Osteoblast (primary cell): ENCODE results near the gene CDC34. TPM values are rescaled to one million over a fixed set of nuclear protein-coding genes. Genes with fewer than 3 reads are reported as not detected.
A peak's percentile ranks its signal among the peaks of the same experiment; 100 is the strongest.

Experiments
- DNase-seq: peaks from one replicate; pipeline ENCODE4 v3.0.0; 2011; ENCODE audit warnings: low spot score, mixed read lengths; ENCODE audit not compliant: insufficient read length; ENCODE audit errors: missing footprints
- H2AFZ ChIP-seq: 2 replicates; pipeline ENCODE4 v1.6.0; 2011; ENCODE audit warnings: mild to moderate bottlenecking, low read length
- H3K27ac ChIP-seq: 2 replicates; pipeline ENCODE4 v1.5.1; 2011; ENCODE audit warnings: mild to moderate bottlenecking, low read depth, low read length, moderate library complexity
- H3K27me3 ChIP-seq: 2 replicates; pipeline ENCODE4 v1.6.0; 2012; ENCODE audit warnings: mild to moderate bottlenecking, control low read depth, inconsistent platforms, low read length, moderate library complexity; ENCODE audit not compliant: insufficient read depth
- H3K36me3 ChIP-seq: 2 replicates; pipeline ENCODE4 v1.5.1; 2011; ENCODE audit warnings: mild to moderate bottlenecking, low read length, control low read depth, moderate library complexity; ENCODE audit not compliant: insufficient read depth
- H3K4me1 ChIP-seq: 2 replicates; pipeline ENCODE4 v1.5.1; 2011; ENCODE audit warnings: mild to moderate bottlenecking, low read length, control low read depth, moderate library complexity; ENCODE audit not compliant: insufficient read depth
- H3K4me2 ChIP-seq: 2 replicates; pipeline ENCODE4 v1.6.0; 2011; ENCODE audit warnings: mild to moderate bottlenecking, low read length; ENCODE audit not compliant: insufficient read depth
- H3K4me3 ChIP-seq: fragments of 200-600 bp; sonication (generic); 3 replicates; pipeline ENCODE4 v1.5.1; 2012; ENCODE audit warnings: mild to moderate bottlenecking, low read length, inconsistent platforms; ENCODE audit not compliant: insufficient read depth
- H3K79me2 ChIP-seq: 2 replicates; pipeline ENCODE4 v1.6.0; 2012; ENCODE audit warnings: mild to moderate bottlenecking, low read length, control low read depth, inconsistent platforms; ENCODE audit not compliant: insufficient read depth
- H3K9me3 ChIP-seq: 2 replicates; pipeline ENCODE4 v1.5.1; 2011; ENCODE audit warnings: low read depth, low read length, control low read depth
- H4K20me1 ChIP-seq: 2 replicates; pipeline ENCODE4 v1.6.0; 2012; ENCODE audit warnings: mild to moderate bottlenecking, low read length, control low read depth; ENCODE audit not compliant: insufficient read depth
- total RNA-seq: library from RNA; depleted of rRNA; stranded (reverse); fragments of >200 nt; gene quantifications from 2 replicates; pipeline ENCODE4 v1.2.3, GENCODE V29; 2012
- TF ChIP-seq, protein P1 (sequence below): IDR thresholded peaks from 2 replicates; pipeline ENCODE4 v1.5.1; 2011; ENCODE audit warnings: mild to moderate bottlenecking, low read depth, low read length, moderate library complexity; ENCODE audit errors: extremely low read depth

The CDC34 gene
- total RNA-seq, 1 donor = 32.9 TPM

DNA sequence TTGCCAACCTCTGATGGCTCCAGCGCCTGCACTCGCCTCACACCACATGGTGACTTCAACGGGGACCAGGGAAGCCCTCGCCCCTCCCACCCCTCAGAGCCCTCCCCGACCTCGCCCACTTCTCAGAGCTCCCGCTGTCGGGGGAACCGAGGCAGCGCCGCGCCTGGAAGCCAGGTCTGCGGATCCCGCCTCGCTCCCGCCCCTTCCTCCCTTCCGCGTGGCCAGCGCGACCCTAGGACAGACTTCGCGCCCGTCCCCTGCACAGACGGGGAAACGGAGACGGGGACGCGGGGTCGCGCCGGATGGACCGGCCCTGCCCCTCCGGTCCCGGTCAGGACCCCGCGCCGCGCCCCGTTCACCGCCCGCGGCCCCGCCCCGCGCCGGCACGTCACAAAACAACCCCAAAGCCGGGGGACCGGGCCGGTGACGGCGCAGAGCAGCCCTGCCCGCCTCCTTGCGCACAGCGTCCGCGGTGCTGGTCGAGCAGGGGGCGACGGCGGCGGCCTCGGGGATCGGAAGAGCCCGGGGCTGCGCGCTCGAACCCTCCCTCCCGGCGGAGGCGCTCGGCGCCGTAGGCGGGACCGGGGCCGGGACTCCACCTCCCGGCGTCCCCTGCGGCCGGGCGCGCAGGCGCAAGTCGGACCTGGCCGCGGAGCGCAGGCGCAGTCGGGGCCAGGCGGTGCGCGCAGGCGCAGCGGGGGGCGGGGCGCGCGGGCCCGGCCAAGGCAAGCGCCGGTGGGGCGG is 379 bp upstream of the CDC34 start:
- peak overlapping the region; percentile 86 for H3K4me2 ChIP-seq
- H3K4me1 ChIP-seq = peaks cover 10% of the 10 kb centered on the region
- TF ChIP-seq, protein P1, sequence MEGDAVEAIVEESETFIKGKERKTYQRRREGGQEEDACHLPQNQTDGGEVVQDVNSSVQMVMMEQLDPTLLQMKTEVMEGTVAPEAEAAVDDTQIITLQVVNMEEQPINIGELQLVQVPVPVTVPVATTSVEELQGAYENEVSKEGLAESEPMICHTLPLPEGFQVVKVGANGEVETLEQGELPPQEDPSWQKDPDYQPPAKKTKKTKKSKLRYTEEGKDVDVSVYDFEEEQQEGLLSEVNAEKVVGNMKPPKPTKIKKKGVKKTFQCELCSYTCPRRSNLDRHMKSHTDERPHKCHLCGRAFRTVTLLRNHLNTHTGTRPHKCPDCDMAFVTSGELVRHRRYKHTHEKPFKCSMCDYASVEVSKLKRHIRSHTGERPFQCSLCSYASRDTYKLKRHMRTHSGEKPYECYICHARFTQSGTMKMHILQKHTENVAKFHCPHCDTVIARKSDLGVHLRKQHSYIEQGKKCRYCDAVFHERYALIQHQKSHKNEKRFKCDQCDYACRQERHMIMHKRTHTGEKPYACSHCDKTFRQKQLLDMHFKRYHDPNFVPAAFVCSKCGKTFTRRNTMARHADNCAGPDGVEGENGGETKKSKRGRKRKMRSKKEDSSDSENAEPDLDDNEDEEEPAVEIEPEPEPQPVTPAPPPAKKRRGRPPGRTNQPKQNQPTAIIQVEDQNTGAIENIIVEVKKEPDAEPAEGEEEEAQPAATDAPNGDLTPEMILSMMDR = no peak
- peak overlapping the region; percentile 80 for H2AFZ ChIP-seq
- H3K79me2 ChIP-seq = peaks cover 44% of the 10 kb centered on the region
- peaks cover 32% of the 10 kb centered on the region for H4K20me1 ChIP-seq
- no peaks in the 10 kb centered on the region for H3K9me3 ChIP-seq
- H3K36me3 ChIP-seq = peaks cover 2% of the 10 kb centered on the region
- H3K27ac ChIP-seq = peak overlapping the region; percentile 48
- H3K27me3 ChIP-seq = no peaks in the 10 kb centered on the region
- DNase-seq = peak; percentile 100
- H3K4me3 ChIP-seq = peak overlapping the region; percentile 89

DNA sequence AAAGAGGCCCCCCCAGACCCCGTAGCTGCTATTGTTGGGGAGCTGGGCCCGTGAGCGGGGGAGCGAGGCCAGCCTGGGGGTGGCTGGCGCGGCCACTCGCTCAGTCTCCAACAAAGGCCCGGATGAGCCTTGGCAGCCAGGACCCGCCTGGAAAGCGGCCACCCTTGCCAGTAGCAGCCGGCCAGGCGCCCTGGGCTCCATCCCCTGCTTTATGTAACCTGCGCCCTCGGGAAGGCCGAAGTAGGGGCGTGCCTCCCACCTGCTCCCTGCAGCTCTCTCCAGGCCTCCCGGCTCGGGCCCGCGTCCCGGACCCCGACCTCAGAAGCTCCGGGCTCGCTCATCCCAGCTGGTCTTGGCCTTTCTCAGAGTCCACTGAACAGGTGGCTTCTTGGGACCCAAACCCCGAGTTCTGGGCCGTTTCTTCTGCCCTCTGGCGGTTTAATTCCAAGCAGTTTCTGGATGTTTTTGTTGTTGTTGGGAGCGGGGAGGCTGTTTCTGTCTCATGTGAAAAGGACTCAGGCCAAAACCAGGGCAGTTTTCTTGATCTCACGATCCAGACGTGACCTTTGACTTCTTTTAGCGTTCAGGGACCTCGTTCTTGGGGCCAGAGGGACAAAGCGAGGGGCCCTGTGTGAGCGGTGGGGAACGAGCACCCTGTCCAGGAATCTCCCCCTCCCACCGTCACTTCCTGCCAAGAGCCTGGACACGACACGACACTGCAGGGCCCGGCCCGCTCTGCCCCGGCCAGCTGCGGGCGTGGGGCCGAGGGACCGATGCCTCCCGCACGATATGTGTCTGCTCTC is 1.2 kb downstream of the CDC34 start:
- Histone ChIP-seq H3K27me3 (no peaks in the 10 kb centered on the region), H2AFZ (peak overlapping the region; percentile 68), H4K20me1 (peaks cover 38% of the 10 kb centered on the region), H3K9me3 (no peaks in the 10 kb centered on the region), H3K4me3 (peak overlapping the region; percentile 89), H3K79me2 (peaks cover 54% of the 10 kb centered on the region), H3K4me1 (peaks cover 10% of the 10 kb centered on the region), H3K27ac (peak overlapping the region; percentile 91), H3K4me2 (peak overlapping the region; percentile 97), H3K36me3 (peaks cover 8% of the 10 kb centered on the region)
- TF ChIP-seq, protein P1 = peak; percentile 65
- peak; percentile 99 for DNase-seq

- peaks cover 44% of the 10 kb centered on the region for H4K20me1 ChIP-seq
- H3K79me2 ChIP-seq = peaks cover 59% of the 10 kb centered on the region
- peaks cover 10% of the 10 kb centered on the region for H3K4me1 ChIP-seq
- peak overlapping the region; percentile 97 for H3K4me2 ChIP-seq
- H3K9me3 ChIP-seq = no peaks in the 10 kb centered on the region
- H2AFZ ChIP-seq = peak overlapping the region; percentile 68
- no peak for DNase-seq
- H3K27me3 ChIP-seq = no peaks in the 10 kb centered on the region
- peak overlapping the region; percentile 89 for H3K4me3 ChIP-seq
- TF ChIP-seq, protein P1 = no peak
- H3K36me3 ChIP-seq = peaks cover 11% of the 10 kb centered on the region
- peak overlapping the region; percentile 91 for H3K27ac ChIP-seq
Observed at GRCh38 chr19:533364-534058, 2.0 kb downstream of the CDC34 start.
